Measurements from ENCODE around the gene AGMO.

AGMO gene

DNA sequence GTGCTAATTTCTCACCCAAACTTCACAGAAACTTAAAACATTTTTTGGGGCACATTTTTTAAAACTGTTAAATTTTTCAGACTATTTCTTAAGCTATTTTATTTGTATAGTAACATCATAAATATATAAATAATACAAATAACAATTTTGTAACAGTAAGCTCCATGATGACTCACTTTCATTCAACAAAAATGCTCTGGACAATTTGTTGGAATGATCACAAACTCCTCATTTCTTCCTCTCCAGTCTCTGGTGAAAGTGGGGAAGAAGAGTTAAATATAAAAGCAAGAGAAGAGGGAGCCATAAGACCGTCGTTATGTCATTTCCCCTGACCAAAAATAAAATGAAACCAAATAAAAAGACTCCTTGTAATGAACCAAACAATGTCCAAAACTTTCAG is 162.4 kb downstream of the AGMO start:
- DNase-seq (ENCODE audit: low read depth, low spot score): no peak

GRCh38 chr7:15397922-15398760 is 163.7 kb downstream of the AGMO start:
- no peak for DNase-seq (ENCODE audit: low read depth, low spot score)

GRCh38 chr7:15397159-15397550 is 164.7 kb downstream of the AGMO start:
- no peak for DNase-seq (ENCODE audit: low read depth, low spot score)

DNA sequence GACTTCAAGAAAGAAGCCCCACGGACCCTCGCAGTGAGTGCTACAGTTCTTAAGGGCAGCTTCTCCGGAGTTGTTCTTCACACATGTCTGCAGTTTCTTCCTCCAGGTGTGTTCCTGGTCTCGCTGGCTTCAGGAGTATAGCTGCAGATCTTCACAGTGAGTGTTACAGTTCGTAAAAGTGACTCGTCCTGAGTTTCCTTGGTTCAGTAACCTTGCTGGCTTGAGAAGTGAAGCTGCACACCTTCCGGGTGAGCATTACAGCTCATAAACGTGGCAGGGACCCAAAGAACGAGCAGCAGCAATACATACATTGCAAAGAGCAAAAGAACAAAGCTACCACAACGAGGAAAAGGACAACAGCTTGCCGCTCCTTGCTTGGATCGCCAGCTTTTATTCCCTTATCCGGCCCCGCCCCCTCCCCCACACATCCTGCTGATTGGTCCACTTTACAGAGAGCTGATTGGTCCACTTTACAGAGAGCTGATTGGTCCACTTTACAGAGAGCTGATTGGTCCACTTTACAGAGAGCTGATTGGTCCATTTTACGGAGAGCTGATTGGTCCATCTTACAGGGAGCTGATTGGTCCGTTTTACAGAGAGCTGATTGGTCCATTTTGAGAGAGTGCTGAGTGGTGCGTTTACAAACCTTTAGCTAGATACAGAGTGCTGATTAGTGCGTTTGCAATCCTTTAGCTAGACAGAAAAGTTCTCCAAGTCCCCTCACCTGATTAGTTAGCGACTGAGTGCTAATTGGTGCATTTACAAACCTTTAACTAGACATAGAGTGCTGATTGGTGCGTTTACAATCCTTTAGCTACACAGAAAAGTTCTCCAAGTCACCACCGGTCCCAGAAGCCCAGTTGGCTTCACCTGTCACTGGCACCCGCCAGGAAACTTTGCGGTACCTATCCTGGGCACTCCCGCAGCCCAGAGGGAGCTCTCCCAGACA is 165.3 kb downstream of the AGMO start:
- DNase-seq (ENCODE audit: low read depth, low spot score): no peak

DNA sequence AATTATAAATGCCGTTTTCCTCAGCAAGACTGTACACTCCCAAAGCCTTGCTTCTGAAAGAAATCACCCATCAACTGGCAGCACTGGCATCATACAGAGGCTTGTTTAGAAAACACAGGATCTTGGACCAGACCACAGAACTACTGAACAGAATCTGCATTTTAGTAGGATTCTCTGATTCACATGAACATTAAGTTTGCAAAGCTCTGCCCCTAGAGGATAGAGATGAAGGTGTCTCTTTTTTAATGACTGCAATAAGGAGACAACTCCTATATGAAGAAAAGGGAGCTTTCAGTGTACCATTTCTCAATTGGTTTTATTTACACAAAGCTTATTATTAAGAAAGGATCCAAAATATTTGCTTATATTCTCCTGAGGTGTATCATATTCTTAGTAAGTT is 172.7 kb downstream of the AGMO start:
- no peak for DNase-seq (ENCODE audit: low read depth, low spot score)

GRCh38 chr7:15378494-15379145 is 183.2 kb downstream of the AGMO start:
- DNase-seq (ENCODE audit: low read depth, low spot score): no peak

GRCh38 chr7:15376600-15376999 is 185.2 kb downstream of the AGMO start:
- no peak for DNase-seq (ENCODE audit: low read depth, low spot score)

GRCh38 chr7:15370441-15370840 is 191.4 kb downstream of the AGMO start:
- DNase-seq (ENCODE audit: low read depth, low spot score): no peak

DNA sequence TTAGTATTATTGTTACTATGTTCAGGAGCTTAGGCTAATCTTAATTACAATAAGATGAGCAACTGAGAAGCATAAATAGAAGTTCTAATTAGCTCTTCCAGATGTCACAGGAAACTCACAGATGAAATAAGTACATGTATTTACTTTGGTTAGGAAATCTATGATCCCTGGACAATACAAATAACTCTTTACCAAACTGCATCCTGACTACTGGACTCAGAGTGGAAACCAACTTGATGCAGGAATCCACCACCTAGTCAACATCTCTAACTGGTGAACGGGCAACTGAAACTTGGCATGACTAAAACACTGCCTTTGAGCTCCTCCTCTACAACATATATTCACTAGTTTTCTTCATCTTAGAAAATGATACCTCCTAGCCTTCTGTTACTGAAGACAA is 193.2 kb downstream of the AGMO start:
- DNase-seq (ENCODE audit: low read depth, low spot score): no peak

DNA sequence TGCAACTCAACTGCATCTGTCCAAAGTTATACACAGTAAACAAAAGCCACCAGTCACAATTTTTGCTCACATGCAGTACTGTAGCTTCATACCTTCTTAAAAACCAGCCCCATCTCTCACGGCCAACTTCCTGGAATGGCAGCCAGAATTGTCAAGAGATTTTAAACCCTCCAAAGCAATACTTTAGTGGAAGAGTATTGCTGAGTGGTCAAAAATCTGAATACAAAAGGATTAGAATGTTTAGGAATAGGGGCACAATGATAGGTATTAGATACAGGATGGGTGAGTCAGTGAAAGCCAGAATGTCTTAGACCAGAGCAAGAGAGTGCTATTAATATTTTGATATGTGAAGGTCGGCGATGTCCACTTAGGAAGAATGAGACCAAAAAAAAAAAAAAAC is 193.9 kb downstream of the AGMO start:
- no peak for DNase-seq (ENCODE audit: low read depth, low spot score)

- no peak for DNase-seq (ENCODE audit: low read depth, low spot score)
Measured at GRCh38 chr7:15358112-15358511, 203.7 kb downstream of the AGMO start.

DNA sequence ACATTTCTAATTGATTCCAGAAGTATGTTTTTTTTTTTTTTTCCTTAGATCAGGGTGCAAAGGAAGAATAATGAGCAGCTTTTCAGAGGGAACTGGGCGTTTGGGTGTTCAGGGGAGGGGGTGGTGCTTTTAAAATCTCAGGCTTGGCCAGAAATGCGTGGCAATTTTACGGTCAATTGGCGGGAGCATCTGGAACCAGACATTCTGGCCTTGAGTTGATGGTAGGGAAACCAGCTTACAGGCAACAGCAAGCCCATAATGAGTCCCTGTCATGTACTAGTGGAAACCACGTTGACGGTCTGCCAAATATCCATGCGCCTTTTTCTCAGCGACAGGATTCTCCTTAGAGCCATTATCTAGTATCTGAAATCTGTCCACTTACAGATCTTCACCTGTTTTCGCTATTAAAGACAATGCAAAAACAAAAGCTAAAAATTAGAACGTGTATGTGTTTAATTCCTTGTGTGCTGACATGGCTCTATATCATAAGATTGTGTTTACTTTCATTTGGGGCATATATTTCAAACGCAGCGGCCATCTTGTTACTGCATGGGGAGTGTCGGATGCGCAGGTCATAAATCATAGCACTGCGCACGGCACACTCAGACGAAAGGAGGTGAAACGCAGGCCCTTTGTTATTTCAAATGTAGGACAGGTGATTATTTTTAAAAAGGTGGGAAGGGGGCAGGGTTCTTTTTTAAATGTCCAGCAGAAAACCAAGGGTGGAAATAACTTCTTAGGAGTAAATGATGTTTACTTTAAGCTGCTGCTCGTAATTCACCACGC is 209.2 kb downstream of the AGMO start:
- no peak for DNase-seq (ENCODE audit: low read depth, low spot score)

GRCh38 chr7:15345216-15345615 is 216.6 kb downstream of the AGMO start:
- DNase-seq (ENCODE audit: low read depth, low spot score): no peak

DNA sequence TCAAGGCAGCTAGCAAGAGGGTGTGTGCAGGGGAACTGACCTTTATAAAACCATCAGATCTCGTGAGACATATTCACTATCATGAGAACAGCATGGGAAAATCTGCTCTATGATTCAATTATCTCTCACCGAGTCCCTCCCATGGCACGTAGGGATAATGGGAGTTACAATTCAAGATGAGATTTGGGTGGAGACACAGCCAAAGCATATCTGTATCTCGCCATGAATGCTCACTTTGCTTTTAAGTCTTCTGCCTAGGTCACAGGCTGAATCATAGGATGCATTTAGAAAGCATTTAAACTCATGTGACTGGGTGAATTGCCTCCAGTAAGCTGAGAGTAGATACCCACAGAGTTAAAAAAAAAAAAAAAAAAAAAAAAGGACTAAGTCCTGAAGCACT is 220.0 kb downstream of the AGMO start:
- no peak for DNase-seq (ENCODE audit: low read depth, low spot score)

DNA sequence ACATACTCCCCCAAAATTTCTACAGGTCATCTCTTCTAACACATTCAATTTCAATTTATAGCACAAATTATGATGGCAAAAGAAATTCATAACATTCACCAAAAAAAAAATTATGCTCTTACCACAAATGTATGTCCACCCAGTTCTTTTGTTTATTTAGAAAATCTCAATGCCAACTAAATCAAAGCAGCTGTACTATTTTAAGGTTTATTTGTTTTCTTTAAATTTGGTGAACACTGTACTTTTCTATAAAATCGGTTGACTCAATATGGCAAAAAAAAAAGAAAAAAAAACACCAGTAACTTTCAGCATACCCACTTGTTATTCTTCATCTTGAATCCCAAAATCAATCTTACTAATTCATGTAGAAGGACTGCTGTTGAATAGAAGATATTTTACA is 225.7 kb downstream of the AGMO start:
- no peak for DNase-seq (ENCODE audit: low read depth, low spot score)

DNA sequence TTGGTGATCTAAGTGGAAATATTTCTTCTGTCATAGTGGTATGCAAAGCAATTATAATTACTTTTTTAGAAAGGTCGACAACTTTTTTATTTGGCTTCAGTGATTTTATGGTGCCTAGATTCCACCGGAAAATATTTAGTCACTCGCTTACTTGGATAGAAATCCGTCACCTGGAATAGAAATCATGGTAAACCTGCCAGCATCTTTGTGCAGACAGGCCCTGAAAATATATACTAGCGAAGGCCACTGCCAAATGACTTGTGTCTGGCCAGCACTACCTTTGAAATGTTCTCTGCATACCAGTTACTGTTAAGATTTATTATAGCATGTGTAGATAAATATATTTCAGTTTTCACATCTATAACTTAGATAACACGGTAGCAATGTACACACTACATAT is 226.4 kb downstream of the AGMO start:
- no peak for DNase-seq (ENCODE audit: low read depth, low spot score)

GRCh38 chr7:15334536-15335263 is 227.1 kb downstream of the AGMO start:
- no peak for DNase-seq (ENCODE audit: low read depth, low spot score)

GRCh38 chr7:15332956-15333355 is 228.9 kb downstream of the AGMO start:
- DNase-seq (ENCODE audit: low read depth, low spot score): no peak

DNA sequence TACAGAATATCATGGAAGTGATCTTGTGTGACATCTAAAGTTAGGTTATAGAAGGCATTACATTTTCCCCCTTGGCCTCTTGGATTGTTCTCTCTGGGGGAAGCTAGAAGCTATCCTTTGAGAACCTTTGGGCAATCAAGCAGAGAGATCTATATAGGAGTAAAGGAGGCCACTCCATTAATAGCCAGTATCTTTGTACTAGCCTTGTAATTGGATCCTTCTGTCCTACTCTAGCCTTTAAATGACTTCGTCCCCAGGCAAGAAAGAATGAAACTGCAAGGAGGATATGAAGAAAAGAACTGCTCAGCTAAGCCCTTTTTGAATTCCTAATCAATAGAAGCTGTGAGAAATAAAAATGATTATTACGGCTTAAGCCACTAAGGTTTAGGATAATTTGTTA is 230.9 kb downstream of the AGMO start:
- DNase-seq (ENCODE audit: low read depth, low spot score): no peak

DNA sequence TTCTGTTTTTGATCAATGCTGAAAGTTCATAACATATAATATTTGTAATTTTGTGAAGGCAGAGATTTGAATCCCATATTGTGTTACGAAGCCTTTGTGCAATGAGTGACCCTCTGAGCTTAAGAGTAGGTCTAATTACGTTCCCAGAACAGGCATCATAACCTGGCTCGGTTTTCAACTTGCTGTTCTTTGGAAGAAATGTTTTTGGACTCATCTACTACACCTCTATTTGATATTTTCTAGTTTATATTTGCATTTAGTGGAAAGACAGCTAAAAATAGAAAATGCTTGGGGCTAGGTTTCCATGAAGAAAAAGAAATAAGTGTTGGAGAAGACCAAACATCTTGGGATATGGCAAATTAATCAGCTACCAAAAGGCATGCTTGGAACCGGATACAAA is 234.8 kb downstream of the AGMO start:
- no peak for DNase-seq (ENCODE audit: low read depth, low spot score)
